Activated CD4-positive, alpha-beta T cell treated with anti-CD3 and anti-CD28 coated beads, Interleukin-2, Interleukin-4, amounts not matched to agents 100 ng/mL and 50 ng/mL, durations not matched to agents 16 hours and 8 hours (primary cell): Measurements from ENCODE around the gene KLHL34.

Source experiments
- DNase-seq: peaks from one replicate; pipeline ENCODE4 v3.0.0-alpha.2; 2020; ENCODE audit warnings: low spot score

Gene KLHL34, protein sequence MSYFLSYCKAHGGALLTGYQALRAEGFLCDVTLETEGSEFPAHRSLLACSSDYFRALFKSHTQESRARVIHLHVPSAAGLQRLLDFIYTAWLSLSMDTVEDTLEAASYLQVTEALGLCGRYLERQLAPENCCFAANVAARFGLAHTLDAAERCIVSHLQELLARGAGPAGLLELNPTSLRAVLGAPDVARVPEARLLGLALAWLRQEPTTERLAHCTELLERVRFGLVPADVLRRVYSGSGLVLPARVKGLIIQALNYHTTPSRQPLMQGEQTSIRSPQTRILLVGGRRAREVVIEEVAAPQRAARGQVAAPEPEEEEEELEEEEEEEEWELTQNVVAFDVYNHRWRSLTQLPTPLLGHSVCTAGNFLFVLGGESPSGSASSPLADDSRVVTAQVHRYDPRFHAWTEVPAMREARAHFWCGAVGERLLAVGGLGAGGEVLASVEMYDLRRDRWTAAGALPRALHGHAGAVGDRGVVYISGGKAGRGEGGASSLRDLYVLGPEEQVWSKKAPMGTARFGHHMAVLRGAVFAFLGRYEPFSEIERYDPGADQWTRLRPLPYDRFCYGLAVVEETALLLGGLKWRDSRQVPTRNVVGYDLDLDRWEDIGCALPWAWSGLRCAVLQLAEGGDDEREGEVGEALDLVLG

GRCh38 chrX:21658152-21658737, at the start of gene KLHL34:
KLHL34 (minus strand) TSS chrX:21658330; CDS start chrX:21657788, 542 bp downstream.
- no peak for DNase-seq

DNA sequence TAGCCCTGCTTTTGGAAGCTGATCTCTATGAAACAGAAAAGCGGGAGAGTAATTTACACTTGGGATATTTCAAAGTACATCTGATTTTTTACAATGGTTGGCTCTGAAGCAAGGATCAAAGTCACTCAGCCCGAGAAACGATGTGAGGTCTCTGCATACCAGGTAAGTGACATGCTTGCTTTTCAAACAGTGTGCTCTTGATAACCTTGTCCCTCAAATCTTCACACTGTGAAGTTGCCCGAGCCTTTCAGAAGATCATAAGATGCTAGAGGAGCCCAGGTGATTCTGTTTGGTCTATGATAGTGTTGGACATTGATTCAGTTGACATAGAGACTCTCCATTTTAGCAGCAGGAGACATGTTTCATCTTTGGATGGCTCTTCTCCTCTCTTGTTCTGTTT, 47.1 kb upstream of the KLHL34 start:
- no peak for DNase-seq

- no peak for DNase-seq
Measured at GRCh38 chrX:21702725-21703124, 44.6 kb upstream of the KLHL34 start.

DNA sequence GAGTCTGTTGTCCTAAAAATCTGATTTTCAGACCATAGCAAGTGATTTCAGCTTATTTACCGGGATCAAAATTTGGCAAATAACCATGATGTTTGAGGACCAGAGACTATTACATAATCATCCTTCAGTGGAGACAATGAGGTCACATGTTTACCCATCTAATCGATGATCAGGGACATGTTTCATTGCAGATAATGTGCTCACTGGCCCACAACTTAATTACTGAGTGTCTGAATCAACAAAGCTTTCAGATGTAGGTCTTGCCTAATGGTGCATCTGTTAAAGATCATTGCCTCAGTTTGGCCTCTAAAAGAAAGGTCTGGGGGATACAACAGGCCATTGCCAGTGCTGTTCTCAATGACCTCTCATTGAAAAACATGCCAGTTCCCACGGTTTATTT, 42.8 kb upstream of the KLHL34 start:
- DNase-seq, result no peak

DNA sequence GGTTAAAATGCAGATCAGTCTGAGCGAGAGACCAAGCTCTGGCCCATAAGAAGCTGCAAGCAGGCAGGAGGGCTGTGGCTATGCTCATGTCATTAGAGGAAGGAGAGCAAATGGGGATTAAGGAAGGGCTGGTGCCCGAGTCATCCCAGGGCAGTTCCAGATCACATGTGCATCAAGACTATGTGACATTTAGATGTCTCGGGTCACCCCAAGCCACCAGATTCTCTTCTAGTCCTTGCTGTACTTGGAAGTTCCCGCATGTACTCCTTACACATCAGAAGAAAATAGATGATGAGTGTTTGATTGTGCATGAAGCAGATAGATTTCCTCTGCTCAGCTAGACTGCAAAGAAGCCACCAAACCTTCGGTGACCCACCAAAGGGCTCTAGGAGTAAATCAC, 42.1 kb upstream of the KLHL34 start:
- no peak for DNase-seq

DNA sequence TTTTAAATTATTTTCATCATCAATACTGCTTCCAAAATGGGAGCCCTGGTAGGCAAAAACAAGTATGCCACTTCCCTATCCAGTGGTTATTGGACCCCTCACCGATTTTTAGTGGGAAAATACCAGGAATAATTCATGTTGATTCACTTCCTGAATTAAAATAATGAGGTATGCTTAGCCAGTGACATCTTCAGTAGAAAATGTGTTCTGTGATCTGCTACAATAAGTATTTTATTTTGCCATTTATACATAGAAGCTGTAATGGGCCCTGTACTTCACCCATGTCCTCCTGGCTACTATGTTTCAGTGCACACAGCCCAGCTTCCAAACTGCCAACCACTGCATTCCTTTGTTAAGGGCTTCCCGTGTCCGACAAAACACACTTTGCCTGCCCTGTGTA, 41.0 kb upstream of the KLHL34 start:
- DNase-seq, result no peak

- DNase-seq, result no peak
Measured at GRCh38 chrX:21698272-21698671, 40.1 kb upstream of the KLHL34 start.

DNA sequence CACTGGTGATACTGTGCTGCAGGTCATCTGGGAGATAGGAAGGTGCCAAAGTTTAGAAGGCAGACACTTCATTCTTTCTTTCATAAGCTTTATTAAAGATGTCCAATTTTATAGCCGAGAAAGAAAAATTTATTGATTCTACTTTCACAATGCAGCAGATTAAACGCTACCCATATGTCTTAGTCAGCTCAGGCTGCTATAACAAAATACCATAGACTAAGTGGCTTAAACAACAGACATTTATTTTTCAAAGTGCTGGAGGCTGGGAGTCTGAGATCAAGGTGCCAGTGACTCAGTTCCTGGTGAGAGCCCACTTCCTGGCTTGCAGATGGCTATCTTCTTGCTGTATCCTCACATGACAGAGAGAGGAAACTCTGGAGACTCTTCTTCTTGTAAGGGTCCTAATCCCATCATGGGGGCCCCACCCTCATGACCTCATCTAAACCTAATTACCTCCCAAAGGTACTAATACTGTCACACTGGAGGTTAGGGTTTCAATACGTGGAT, 33.4 kb upstream of the KLHL34 start:
- DNase-seq, result no peak

DNA sequence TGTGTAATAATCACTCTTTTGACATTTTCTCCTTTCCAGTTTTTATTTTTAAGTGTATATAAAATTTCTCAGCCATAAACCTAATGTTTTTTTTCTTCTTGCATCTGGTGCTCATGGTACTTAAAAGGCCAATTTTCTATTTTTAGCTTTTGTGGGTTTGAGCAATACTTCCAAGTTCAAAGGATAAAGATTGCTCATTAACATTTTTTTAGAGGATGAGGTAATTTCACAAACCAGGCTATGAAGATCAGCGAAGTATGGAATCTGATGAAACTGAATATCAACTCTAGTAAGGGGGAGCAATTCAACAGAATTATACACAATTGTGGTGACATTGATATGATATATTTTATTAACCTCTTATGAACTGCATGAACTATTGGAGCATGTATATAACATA, 25.8 kb upstream of the KLHL34 start:
- no peak for DNase-seq

GRCh38 chrX:21678048-21678612, 20.0 kb upstream of the KLHL34 start:
- no peak for DNase-seq

DNA sequence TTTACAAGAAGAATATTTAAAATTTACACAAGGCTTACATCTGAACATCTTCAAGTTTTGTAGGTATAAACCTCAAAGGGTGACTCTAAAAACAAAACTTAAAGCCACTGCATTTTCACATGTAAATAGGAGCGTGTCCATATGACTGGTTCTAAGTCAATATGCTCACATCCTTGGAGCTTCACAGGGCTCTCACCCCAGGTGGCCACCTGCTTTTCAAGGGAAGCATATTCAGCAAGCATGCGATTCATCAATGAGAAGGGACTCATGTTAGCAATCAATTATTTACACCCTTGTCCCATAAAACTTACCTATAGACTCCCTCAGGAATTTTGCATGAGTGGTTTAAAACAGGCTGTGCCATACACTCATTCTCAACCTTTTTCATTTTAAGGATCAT, 17.8 kb upstream of the KLHL34 start:
- DNase-seq, result no peak

- DNase-seq, result no peak
Measured at GRCh38 chrX:21674430-21675186, 16.5 kb upstream of the KLHL34 start.

DNA sequence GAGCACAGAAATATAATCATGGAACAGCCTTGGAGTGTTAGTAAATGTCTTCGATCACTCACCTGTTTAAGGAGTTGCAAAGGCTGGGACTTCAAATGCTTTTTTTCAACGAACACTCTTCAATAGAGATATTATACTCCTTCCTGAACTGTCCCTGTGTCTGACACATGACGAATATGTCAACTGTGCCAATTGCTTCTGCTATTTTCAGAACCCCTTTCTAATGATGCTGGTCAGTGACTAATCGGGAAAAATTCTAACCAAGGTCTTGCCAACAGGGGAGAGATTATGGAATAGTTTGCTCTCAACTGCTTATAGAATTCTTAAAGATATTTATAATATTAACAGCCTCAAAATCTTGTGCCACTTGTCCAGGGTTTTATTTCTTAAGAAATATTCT, 8.5 kb upstream of the KLHL34 start:
- no peak for DNase-seq

DNA sequence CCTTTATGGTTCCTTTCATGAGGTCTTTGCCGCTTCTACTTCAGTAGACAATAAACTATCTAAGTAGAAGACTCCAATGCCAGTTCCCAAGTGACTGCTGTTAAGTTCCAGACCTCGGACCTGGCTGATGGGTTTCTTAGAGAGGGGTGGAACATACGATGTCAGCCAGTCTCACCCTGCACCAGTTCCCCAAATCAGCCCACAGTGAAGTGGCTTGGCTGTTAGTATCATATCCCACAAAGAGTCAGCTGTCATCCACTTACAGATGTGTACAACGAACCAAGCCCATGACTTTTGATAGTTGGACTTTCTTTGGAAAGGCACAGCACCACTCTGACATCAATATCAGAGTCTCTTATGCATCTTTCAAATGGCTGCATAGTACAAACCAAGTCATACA, 8.1 kb upstream of the KLHL34 start:
- no peak for DNase-seq

GRCh38 chrX:21662761-21663160, 4.6 kb upstream of the KLHL34 start:
- DNase-seq, result no peak

GRCh38 chrX:21661316-21661715, 3.2 kb upstream of the KLHL34 start:
- no peak for DNase-seq

GRCh38 chrX:21660156-21660555, 2.0 kb upstream of the KLHL34 start:
- DNase-seq, result no peak

GRCh38 chrX:21659320-21659719, 1.2 kb upstream of the KLHL34 start:
- no peak for DNase-seq

GRCh38 chrX:21658746-21659145, 616 bp upstream of the KLHL34 start:
- no peak for DNase-seq

- DNase-seq, result no peak
Measured at GRCh38 chrX:21657318-21658151, 595 bp downstream of the KLHL34 start.
